K562 (cell line): ENCODE measurements around the gene MAPK4. TPM values are rescaled to one million over a fixed set of nuclear protein-coding genes. Genes with fewer than 3 reads are reported as not detected.

Source experiments
- ATAC-seq: fragments of 200-7000 bp; cut with Tn5 transposase; 3 replicates; pipeline ENCODE4 v1.9.1; 2020; ENCODE audit warnings: moderate library complexity
- BruUV-seq: library from RNA; stranded (reverse); fragments of 400-500 nt; replicated peaks from 2 replicates; lab custom pipeline; 2021; lab: Mats Ljungman, UMichigan
- CTCF ChIA-PET: fragments of 300-600 bp; formaldehyde crosslinking; extraction: SDS; loops from one replicate; lab custom pipeline; 2021; ENCODE audit warnings: low intra/inter-chr PET ratio; lab: Yijun Ruan, JAX
- POLR2A ChIA-PET: fragments of 300-600, 350-650 bp; sonication (Branson Sonifier 250); formaldehyde crosslinking; extraction: SDS; loops from one replicate; lab custom pipeline; 2021; ENCODE audit warnings: antibody characterized with exemption, inconsistent platforms; lab: Yijun Ruan, JAX
- DNase-seq, 4 experiments: peaks; one replicate each; pipeline versions ENCODE4 v3.0.0 to v3.0.0-alpha.2; 2011 to 2018; ENCODE audit warnings: low spot score in 3 of 4, mixed read lengths in 3 of 4; ENCODE audit errors: extremely low read depth in 1 of 4
- FAIRE-seq: peaks from 2 replicates; lab custom pipeline; 2011; peaks lifted over from hg19 to GRCh38; lab: Jason Lieb, UNC
- H2AFZ ChIP-seq: 2 replicates; pipeline ENCODE4 v1.6.0; 2011; ENCODE audit warnings: low read depth, low read length, control low read depth, inconsistent platforms
- H3K27ac ChIP-seq: fragments of 200-600 bp; 3 replicates; pipeline ENCODE4 v1.8.0; 2011; ENCODE audit warnings: low read depth, mild to moderate bottlenecking, control low read depth, inconsistent platforms, low read length, moderate library complexity, mixed read lengths; ENCODE audit errors: extremely low read depth
- H3K27me3 ChIP-seq, 2 experiments: fragments of 300-600 bp in 1 of 2; 2 replicates in 1 of 2; 3 replicates in 1 of 2; pipeline versions ENCODE4 v1.6.0 to v1.8.0; 2011; ENCODE audit warnings: inconsistent platforms in 2 of 2, low read length in 2 of 2, mild to moderate bottlenecking in 1 of 2, mixed read lengths in 1 of 2, moderate library complexity in 1 of 2; ENCODE audit not compliant: control insufficient read depth in 2 of 2, insufficient read depth in 2 of 2
- H3K36me3 ChIP-seq: fragments of 300-600 bp; 3 replicates; pipeline ENCODE4 v1.8.0; 2011; ENCODE audit warnings: mild to moderate bottlenecking, low read length, inconsistent platforms; ENCODE audit not compliant: control insufficient read depth, insufficient read depth
- H3K4me1 ChIP-seq, 2 experiments: fragments of 200-600 bp in 1 of 2; replicated peaks in 1 of 2; 2 replicates in 1 of 2; 3 replicates in 1 of 2; pipeline versions ENCODE4 v1.5.1 to v1.8.0; 2011; ENCODE audit warnings: inconsistent platforms in 2 of 2, low read length in 2 of 2, mild to moderate bottlenecking in 1 of 2, mixed read lengths in 1 of 2, moderate library complexity in 1 of 2; ENCODE audit not compliant: control insufficient read depth in 2 of 2, insufficient read depth in 2 of 2
- H3K4me2 ChIP-seq: 2 replicates; pipeline ENCODE4 v1.6.1; 2011; ENCODE audit warnings: low read length, control low read depth, inconsistent platforms, mixed read lengths; ENCODE audit not compliant: insufficient read depth
- H3K4me3 ChIP-seq: fragments of 200-600 bp; sonication (generic), shearing (Covaris generic); 2 replicates; pipeline ENCODE4 v1.5.1; 2016; ENCODE audit warnings: control low read depth, inconsistent platforms
- H3K79me2 ChIP-seq: fragments of 200-600 bp; 3 replicates; pipeline ENCODE4 v1.8.0; 2011; ENCODE audit warnings: low read length, inconsistent platforms; ENCODE audit not compliant: control insufficient read depth, insufficient read depth
- H3K9ac ChIP-seq, 2 experiments: 2 replicates each; pipeline versions ENCODE4 v1.6.0 to v1.6.1; 2011; ENCODE audit warnings: low read depth in 2 of 2, low read length in 2 of 2, control low read depth in 1 of 2, inconsistent platforms in 1 of 2, mild to moderate bottlenecking in 1 of 2, mixed read lengths in 1 of 2; ENCODE audit not compliant: insufficient read depth in 1 of 2
- H3K9me1 ChIP-seq: one replicate; pipeline ENCODE4 v1.6.0; 2011; ENCODE audit warnings: inconsistent platforms, mild to moderate bottlenecking, low read length, moderate library complexity; ENCODE audit not compliant: control insufficient read depth, insufficient read depth
- H3K9me3 ChIP-seq: replicated peaks from 2 replicates; pipeline ENCODE4 v1.5.1; 2011; ENCODE audit warnings: low read depth, low read length, inconsistent platforms; ENCODE audit not compliant: control insufficient read depth, insufficient read depth
- H4K20me1 ChIP-seq: replicated peaks from 2 replicates; pipeline ENCODE4 v1.6.1; 2011; ENCODE audit warnings: low read length, inconsistent platforms, mixed read lengths; ENCODE audit not compliant: control insufficient read depth, insufficient read depth
- FUS ChIP-seq: fragments of 200-400 bp; formaldehyde crosslinking; optimal IDR thresholded peaks from 2 replicates; pipeline ENCODE3; 2017; ENCODE audit warnings: low read depth, low read length
- KAT8 ChIP-seq: fragments of 450-650 bp; IDR thresholded peaks from 2 replicates; pipeline ENCODE4 v1.6.1; 2016; ENCODE audit warnings: low read depth, mild to moderate bottlenecking
- KLF16 ChIP-seq: IDR thresholded peaks from 2 replicates; pipeline ENCODE4 v1.6.1; 2016; ENCODE audit warnings: antibody characterized with exemption
- KLF6 ChIP-seq: fragments of 250-450 bp; sonication (Bioruptor Pico); IDR thresholded peaks from 2 replicates; pipeline ENCODE4 v1.4.0; 2020; ENCODE audit warnings: mild to moderate bottlenecking, moderate library complexity, borderline replicate concordance
- MAFG ChIP-seq: fragments of 450-650 bp; conservative IDR thresholded peaks from 2 replicates; pipeline ENCODE4 v1.6.1; 2016; ENCODE audit warnings: missing genetic modification characterization, missing compliant biosample characterization
- NUFIP1 ChIP-seq: fragments of 450-650 bp; IDR thresholded peaks from 2 replicates; pipeline ENCODE4 v1.6.1; 2018; ENCODE audit not compliant: partially characterized antibody
- PHB2 ChIP-seq: fragments of 450-650 bp; IDR thresholded peaks from 2 replicates; pipeline ENCODE4 v1.6.1; 2017; ENCODE audit warnings: low read depth
- PTBP1 ChIP-seq: fragments of 200-400 bp; formaldehyde crosslinking; IDR thresholded peaks from 2 replicates; pipeline ENCODE4 v1.6.1; 2017; ENCODE audit warnings: low read depth, low read length
- RUNX1 ChIP-seq: sonication (generic); IDR thresholded peaks from 2 replicates; pipeline ENCODE4 v1.6.1; 2016; ENCODE audit warnings: antibody characterized with exemption, low read depth
- SLC30A9 ChIP-seq: fragments of 250-450 bp; sonication (Bioruptor Pico); IDR thresholded peaks from 2 replicates; pipeline ENCODE4 v1.8.0; 2022; ENCODE audit warnings: mild to moderate bottlenecking, moderate library complexity
- SOX6 ChIP-seq: fragments of 450-650 bp; IDR thresholded peaks from 2 replicates; pipeline ENCODE4 v1.6.1; 2014; ENCODE audit warnings: mild to moderate bottlenecking
- TAF7 ChIP-seq: fragments of 450-650 bp; IDR thresholded peaks from 2 replicates; pipeline ENCODE4 v1.6.1; 2016; ENCODE audit warnings: missing genetic modification characterization, missing compliant biosample characterization
- TAL1 ChIP-seq: fragments of 450-650 bp; IDR thresholded peaks from 2 replicates; pipeline ENCODE4 v1.6.1; 2016; ENCODE audit warnings: mild to moderate bottlenecking
- TFAM ChIP-seq: fragments of 250-450 bp; sonication (Bioruptor Pico); conservative IDR thresholded peaks from 2 replicates; pipeline ENCODE4 v1.5.0; 2021; ENCODE audit warnings: mild to moderate bottlenecking, moderate library complexity
- TRIM28 ChIP-seq: fragments of 450-650 bp; IDR thresholded peaks from 2 replicates; pipeline ENCODE4 v1.6.1; 2017
- ZNF121 ChIP-seq: sonication (generic); formaldehyde crosslinking; conservative IDR thresholded peaks from 2 replicates; pipeline ENCODE4 v1.8.0; 2022; ENCODE audit warnings: missing genetic modification reagents
- WGBS: fragments of 100-300 bp; shearing (Covaris generic); methylation state at CpG from one replicate; pipeline ENCODE4 v1.1.6; 2016; ENCODE audit warnings: low coverage, mixed read lengths; ENCODE audit not compliant: insufficient coverage; ENCODE audit errors: missing lambda C conversion rate; 5-methylcytosine and 5-hydroxymethylcytosine counted together
- in situ Hi-C: fragments of 300-500 bp; cut with MboI; formaldehyde crosslinking; loops from 4 replicates; pipeline ENCODE4 v1.15.0; 2018; ENCODE audit warnings: inconsistent platforms, mixed read lengths
- intact Hi-C: fragments of 100-400 bp; cut with micrococcal nuclease; formaldehyde crosslinking; loops from 2 replicates; pipeline ENCODE4 v1.14.2; 2022
- polyA plus RNA-seq, 8 experiments: library from polyadenylated mRNA; depleted of rRNA in 4 of 8; stranded (reverse) in 5 of 8; unstranded in 3 of 8; fragments of >200 nt; fragmentation: Nextera tagmentation in 2 of 8; fragmentation: Illumina TruSeq in 1 of 8; extraction: Ambion mirVana in 2 of 8; extraction: Trizol in 1 of 8; gene quantifications; 2 replicates each; pipeline versions ENCODE4 v1.2.1 to v1.2.3, GENCODE V29; 2011 to 2014; ENCODE audit warnings: inconsistent platforms in 1 of 8, missing spikeins in 1 of 8
- total RNA-seq, 7 experiments: library from RNA; depleted of rRNA in 6 of 7; stranded (reverse); fragments of >200 nt in 6 of 7; fragmentation: Illumina TruSeq in 2 of 7; extraction: Trizol in 2 of 7; gene quantifications; 2 replicates each; pipeline versions ENCODE4 v1.2.1 to v1.2.3, GENCODE V29; 2011 to 2021; ENCODE audit warnings: low replicate concordance in 1 of 7
- TF ChIP-seq, protein P1 (sequence below): sonication (generic); formaldehyde crosslinking; IDR thresholded peaks from 2 replicates; pipeline ENCODE4 v1.9.0; 2022; ENCODE audit warnings: mild to moderate bottlenecking, missing genetic modification reagents
- TF ChIP-seq, protein P2 (sequence below): IDR thresholded peaks from 3 replicates; pipeline ENCODE4 v1.6.1; 2011; ENCODE audit warnings: borderline replicate concordance, mild to moderate bottlenecking, moderate library complexity; ENCODE audit not compliant: insufficient read length; ENCODE audit errors: extremely low read depth

Gene MAPK4
- total and polyA plus RNA-seq, 9 of the 15 experiments (the other 6 are each of a cell fraction or from before 2014, with no cell fraction given) = not detected

DNA sequence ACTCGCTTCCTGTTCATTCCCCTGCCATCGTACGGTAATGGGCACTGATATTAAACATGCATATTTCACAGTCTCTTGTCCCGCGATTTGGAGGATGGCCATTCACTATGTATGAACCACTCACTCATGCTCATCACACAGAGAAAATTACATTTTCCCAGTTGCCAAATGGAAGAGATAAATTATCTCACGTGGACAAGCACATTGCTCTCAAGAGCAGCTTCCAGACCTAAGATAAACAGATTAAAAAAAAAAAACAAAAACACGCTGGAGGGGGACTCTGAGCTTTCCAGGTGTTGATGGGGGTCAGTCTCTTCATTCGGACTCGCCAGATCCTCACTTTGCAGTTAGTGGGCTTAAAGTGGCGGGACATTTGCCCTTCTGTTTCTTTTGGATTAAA is 1.7 kb upstream of the MAPK4 start:
- Histone ChIP-seq H2AFZ (no peak overlapping the region), H3K27me3 (peaks cover 0 to 15% of the 10 kb centered on the region in 2 experiments; a peak in 4 of 5 replicates), H3K9me1 (no peaks in the 10 kb centered on the region), H3K9ac (no peak overlapping the region), H3K27ac (no peak overlapping the region), H3K4me2 (no peak overlapping the region), H3K4me3 (no peak overlapping the region), H3K9me3 (no peaks in the 10 kb centered on the region), H3K79me2 (no peaks in the 10 kb centered on the region), H4K20me1 (no peaks in the 10 kb centered on the region), H3K4me1 (peaks cover 0 to 14% of the 10 kb centered on the region in 2 experiments; a peak in 2 of 5 replicates), H3K36me3 (no peaks in the 10 kb centered on the region)
- no TSS peak for BruUV-seq
- ChIA-PET CTCF (no interaction called here), POLR2A (interaction anchor here (1.0 kb wide), 1 partner anchor 23 kb away, joined by 3 read pairs; no protein-coding TSS in a partner anchor)
- no peak for ATAC-seq
- no peak for FAIRE-seq
- no peak for DNase-seq
- 0% methylated on average over 10 of the region's 10 CpGs for WGBS
- in situ Hi-C loops = no loop called here
- intact Hi-C loops = no loop called here
- TF ChIP-seq KAT8 (no peak), KLF6 (CRISPR knock-in tag) (no peak), SOX6 (no peak), MAFG (tag) (no peak), TRIM28 (no peak), RUNX1 (no peak), ZNF121 (no peak), TAL1 (no peak), NUFIP1 (no peak), PHB2 (no peak), SLC30A9 (CRISPR knock-in tag) (no peak), TFAM (CRISPR knock-in tag) (no peak), FUS (no peak), TAF7 (no peak), PTBP1 (no peak), KLF16 (no peak)
- TF ChIP-seq, protein P1, sequence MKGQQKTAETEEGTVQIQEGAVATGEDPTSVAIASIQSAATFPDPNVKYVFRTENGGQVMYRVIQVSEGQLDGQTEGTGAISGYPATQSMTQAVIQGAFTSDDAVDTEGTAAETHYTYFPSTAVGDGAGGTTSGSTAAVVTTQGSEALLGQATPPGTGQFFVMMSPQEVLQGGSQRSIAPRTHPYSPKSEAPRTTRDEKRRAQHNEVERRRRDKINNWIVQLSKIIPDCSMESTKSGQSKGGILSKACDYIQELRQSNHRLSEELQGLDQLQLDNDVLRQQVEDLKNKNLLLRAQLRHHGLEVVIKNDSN (CRISPR knock-in tag) = no peak
- TF ChIP-seq, protein P2, sequence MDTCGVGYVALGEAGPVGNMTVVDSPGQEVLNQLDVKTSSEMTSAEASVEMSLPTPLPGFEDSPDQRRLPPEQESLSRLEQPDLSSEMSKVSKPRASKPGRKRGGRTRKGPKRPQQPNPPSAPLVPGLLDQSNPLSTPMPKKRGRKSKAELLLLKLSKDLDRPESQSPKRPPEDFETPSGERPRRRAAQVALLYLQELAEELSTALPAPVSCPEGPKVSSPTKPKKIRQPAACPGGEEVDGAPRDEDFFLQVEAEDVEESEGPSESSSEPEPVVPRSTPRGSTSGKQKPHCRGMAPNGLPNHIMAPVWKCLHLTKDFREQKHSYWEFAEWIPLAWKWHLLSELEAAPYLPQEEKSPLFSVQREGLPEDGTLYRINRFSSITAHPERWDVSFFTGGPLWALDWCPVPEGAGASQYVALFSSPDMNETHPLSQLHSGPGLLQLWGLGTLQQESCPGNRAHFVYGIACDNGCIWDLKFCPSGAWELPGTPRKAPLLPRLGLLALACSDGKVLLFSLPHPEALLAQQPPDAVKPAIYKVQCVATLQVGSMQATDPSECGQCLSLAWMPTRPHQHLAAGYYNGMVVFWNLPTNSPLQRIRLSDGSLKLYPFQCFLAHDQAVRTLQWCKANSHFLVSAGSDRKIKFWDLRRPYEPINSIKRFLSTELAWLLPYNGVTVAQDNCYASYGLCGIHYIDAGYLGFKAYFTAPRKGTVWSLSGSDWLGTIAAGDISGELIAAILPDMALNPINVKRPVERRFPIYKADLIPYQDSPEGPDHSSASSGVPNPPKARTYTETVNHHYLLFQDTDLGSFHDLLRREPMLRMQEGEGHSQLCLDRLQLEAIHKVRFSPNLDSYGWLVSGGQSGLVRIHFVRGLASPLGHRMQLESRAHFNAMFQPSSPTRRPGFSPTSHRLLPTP = no peak
